OCI-LY3 (cell line): ENCODE results near the gene TSPAN14.

Experiments used
- CTCF ChIP-seq: fragments of 200-600, 300-600 bp; sonication (generic); IDR thresholded peaks from 2 replicates; pipeline ENCODE4 v1.5.1; 2014; ENCODE audit warnings: antibody characterized with exemption, low read length, low read depth
- EZH2phosphoT487 ChIP-seq: fragments of 200-600 bp; shearing (Covaris generic); IDR thresholded peaks from 2 replicates; pipeline ENCODE4 v1.6.1; 2018; ENCODE audit warnings: antibody characterized with exemption, mixed run types, low read depth

GRCh38 chr10:80532571-80532970 lies 78.5 kb downstream of the TSPAN14 start:
- no peak for TF ChIP-seq CTCF
- no peak for TF ChIP-seq EZH2phosphoT487
